ENCODE results near the gene FBXO2.

FBXO2 gene

DNA sequence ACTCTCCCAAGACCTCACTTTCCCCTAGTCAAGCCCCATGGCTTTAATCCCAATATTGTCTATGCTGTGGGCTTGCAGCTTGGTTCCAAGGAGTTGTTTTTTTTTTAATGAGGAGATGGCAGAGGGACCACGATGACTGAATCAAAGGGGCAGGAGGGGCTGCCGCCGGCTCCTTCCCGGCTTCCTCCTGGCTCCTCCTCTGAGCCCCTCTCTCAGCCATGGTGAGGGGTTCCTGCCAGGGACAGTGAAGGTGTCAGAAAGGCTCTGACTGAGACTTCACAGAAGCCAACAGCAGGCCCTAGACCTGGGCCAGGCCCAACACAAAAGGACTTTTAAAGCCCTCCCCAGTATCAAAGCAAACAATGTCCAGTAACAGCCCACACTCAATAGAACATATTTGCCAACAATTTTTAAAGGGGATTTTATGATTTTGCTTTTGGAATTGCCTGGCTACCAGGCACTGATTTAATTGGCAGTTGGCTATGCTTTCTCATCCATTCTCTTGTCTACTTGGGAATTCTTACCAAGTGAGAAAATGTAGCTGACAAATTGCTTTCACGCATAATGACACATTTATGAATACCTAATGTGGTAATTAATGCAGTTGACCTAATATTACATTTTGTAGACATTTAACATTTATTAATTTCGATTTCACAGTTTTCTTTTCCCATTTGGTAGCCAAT, 54.2 kb downstream of the FBXO2 start:
- DNase-seq (ENCODE audit: insufficient read length, low spot score) (no peak), FAIRE-seq (no peak)

DNA sequence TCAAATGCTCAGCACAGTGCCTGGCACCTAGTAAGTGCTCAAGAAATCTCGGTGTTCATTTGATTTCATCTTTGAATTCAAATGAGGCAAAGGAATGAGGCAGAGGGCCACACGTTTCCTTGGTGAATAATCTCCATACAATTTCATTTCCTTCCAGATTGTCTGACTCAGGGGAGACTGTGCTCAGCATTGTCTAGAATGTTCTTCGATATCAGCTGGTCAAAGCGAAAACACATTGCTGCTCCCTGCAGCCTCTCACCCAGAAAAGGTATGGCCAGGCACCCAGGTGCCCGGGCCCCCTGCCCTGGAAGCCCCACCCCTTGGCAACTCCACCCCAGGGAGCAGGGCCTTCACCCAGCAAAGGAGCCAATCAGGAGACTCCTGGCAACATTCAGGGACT, 55.8 kb downstream of the FBXO2 start:
- DNase-seq (ENCODE audit: insufficient read length, low spot score) (no peak), FAIRE-seq (no peak)
